ENCODE results near the gene BICD1.

DNA sequence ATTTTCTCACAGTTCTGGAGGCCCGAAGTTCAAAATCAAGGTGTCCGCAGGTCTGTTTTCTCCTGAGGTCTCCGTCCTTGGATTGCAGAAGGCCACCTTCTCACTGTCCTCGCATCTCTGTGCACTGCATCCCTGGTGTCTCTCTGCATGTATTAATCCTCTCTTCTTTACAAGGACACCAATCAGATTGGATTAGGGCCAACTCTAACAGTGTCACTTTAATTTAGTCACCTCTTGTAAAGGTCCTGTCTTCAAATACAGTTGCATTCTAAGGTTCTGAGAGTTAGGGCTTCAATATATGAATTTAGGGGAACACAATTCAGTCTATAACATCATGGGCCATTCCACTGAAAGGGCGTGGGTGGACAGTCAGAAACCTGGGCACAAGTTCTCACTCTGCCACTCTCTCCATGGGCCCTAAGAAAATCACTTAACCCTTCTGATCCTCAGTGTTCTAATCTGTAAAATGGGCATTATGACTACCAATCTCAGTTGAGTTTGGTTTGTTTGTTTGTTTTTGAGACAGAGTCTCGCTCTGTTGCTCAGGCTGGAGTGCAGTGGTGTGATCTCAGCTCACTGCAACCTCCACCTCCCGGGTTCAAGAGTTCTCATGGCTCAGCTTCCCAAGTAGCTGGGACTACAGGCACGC lies 251.1 kb downstream of the BICD1 start:
- TF ChIP-seq, protein P1, sequence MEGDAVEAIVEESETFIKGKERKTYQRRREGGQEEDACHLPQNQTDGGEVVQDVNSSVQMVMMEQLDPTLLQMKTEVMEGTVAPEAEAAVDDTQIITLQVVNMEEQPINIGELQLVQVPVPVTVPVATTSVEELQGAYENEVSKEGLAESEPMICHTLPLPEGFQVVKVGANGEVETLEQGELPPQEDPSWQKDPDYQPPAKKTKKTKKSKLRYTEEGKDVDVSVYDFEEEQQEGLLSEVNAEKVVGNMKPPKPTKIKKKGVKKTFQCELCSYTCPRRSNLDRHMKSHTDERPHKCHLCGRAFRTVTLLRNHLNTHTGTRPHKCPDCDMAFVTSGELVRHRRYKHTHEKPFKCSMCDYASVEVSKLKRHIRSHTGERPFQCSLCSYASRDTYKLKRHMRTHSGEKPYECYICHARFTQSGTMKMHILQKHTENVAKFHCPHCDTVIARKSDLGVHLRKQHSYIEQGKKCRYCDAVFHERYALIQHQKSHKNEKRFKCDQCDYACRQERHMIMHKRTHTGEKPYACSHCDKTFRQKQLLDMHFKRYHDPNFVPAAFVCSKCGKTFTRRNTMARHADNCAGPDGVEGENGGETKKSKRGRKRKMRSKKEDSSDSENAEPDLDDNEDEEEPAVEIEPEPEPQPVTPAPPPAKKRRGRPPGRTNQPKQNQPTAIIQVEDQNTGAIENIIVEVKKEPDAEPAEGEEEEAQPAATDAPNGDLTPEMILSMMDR (IDR thresholded peaks at IDR 0.05), result no peak
- TF ChIP-seq POLR2A (IDR thresholded peaks at IDR 0.05) (no peak), EP300 (IDR thresholded peaks at IDR 0.05) (no peak)

Measured in ovary (tissue), 3 donors.